Midbrain (tissue), 1 donor: ENCODE results near the gene GAB2.
"Not testable (repeated sequence)": the region's sequence is repeated elsewhere in the genome, so short reads cannot be mapped to it uniquely, and the experiment has no call there.

Experiments
- DNase-seq: peaks from one replicate; lab custom pipeline; 2025; lab: John Stamatoyannopoulos, UW

The GAB2 gene

DNA sequence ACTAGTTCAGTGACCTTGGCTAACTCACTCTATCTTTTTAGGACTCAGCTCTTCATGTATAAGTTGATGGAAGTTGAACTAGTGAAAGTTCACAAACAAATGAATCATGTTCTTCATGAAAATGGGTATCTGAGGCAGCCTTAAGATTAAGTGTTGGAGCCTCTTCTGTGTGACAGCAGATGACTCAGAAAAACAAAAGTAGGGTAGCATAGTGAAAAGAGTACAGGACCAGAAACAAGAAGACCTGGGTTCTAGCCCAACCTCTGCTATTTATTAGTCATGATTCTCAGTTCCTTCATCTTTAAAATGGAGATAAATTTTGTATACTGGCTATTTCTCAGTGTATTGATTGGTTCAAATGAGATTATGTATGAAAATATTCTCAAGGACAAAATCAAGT, 168.7 kb downstream of the GAB2 start:
- DNase-seq = no peak

- DNase-seq = no peak
Measured at GRCh38 chr11:78248191-78248590, 169.4 kb downstream of the GAB2 start.

- no peak for DNase-seq
Measured at GRCh38 chr11:78244546-78245255, 172.9 kb downstream of the GAB2 start.

DNA sequence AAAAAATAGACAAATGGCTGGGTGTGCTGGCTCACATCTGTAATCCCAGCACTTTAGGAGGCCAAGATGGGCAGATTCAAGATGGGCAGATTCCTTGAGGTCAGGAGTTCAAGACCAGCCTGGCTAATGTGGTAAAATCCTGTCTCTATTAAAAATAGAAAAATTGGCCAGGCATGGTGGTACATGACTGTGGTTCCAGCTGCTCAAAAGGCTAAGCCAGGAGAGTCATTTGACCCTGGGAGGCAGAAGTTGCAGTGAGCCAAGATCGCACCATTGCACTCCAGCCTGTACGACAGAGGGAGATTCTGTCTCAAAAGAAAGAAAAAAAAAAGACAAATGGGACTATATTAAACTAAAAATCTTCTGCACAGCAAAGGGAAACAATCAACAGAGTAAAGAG, 173.5 kb downstream of the GAB2 start:
- no peak for DNase-seq

GRCh38 chr11:78241475-78241874, 176.1 kb downstream of the GAB2 start:
- DNase-seq = no peak

GRCh38 chr11:78239781-78240180, 177.8 kb downstream of the GAB2 start:
- no peak for DNase-seq

DNA sequence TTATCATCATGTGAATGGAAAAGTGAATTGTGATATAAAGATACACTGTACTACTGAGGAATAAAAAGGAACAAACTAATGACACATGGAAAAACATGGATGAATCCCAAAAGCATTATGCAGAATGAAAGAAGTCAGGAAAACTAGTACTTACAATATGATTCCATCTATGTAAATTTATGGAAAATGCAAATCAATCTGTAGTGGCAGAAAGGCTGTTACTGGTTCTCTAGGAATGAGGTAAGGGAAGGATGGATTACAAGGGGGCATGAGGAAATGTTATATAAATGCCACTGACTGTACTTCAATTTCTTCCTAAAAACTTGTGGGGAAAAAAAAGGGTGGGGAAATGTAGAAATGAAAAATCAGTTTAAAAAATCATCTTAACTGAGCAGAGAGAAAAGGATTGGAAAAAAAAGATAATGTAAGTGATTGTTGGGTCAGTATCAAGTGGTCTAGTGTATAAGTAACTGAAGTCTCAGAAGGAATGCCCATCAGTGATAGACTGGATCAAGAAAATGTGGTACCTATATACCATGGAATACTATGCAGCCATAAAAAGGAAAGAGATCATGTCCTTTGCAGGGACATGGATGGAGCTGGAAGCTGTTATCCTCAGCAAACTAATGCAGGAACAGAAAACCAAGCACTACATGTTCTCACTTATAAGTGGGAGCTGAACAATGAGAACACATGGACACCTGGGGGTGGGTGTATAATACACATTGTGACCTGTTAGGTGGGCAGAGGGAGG, 180.2 kb downstream of the GAB2 start:
- no peak for DNase-seq

DNA sequence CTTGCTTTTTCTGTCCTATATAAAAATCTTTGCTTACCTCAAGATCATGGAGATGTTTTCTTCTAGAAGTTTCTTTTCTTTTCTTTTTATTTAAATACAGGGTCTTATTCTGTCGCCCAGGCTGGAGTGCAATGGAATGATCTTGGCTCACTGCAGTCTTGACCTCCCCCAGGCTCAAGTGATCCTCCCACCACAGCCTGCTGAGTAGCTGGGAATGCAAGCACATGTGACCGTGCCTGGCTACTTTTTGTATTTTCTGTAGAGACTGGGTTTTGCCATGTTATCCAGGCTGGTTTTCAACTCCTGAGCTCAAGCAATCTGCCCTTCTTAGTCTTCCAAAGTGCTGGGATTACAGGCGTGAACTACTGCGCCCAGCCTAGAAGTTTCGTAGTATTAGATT, 183.6 kb downstream of the GAB2 start:
- no peak for DNase-seq

DNA sequence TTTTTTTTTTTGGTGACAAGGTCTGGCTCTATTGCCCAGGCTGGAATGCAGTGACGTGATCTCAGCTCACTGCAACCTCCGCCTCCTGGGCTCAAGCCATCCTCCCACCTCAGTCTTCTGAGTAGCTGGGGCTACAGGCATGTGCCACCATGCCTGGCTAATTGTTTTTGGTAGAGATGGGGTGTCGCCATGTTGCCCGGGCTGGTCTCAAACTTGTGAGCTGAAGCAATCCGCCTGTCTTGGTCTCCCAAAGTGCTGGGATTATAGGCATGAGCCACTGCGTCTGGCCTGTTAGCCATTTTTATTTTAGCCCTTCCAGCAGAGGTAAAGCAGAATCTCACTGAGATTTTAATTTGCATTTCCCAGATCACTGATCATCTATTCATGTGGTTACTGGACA, 184.6 kb downstream of the GAB2 start:
- not testable (repeated sequence) for DNase-seq

DNA sequence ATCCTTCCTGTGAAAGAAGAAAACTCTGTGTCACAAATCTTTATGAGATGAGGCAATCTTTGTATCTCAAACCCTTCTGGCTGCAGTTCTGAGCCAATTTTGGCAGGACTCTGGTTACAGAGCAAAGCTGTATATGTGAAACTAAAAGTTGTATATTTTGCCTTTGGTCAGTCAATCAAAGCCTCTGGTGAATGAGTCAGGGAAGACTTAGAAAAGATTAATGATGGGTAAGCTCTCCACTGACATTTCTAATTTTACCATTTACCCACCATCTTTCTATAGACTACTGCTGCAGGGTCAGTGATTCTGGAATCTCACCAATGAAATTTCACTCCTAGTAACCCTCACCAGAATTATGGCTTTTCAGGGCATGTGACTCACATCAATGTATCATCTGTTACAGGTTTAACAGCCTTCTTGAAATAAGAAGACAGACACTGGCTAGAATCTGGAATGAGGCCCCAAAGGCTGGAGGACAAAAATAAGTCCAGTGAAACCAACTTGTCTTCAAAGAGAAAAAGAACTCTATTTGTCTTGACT, 185.6 kb downstream of the GAB2 start:
- no peak for DNase-seq

GRCh38 chr11:78230161-78230877, 187.3 kb downstream of the GAB2 start:
- DNase-seq = no peak

DNA sequence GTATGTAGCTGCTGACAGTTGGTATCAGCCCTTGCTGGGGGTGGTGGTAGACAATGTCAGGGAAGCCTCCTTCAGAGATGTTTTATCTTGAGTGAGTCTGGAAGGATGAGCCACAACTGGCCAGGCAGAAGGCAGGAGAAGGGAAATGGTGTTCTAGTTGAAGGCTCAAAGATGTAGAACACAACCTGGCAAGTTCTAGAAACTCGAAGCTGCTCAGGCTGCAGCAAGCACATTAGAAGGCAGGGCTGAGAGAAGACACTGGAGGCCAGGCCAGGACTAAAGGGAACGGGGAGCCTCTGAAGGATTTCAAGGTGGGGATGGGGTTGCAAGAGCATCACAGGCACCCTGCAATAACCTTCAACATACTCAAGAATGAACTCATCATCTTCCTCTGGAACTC, 188.5 kb downstream of the GAB2 start:
- DNase-seq = no peak

DNA sequence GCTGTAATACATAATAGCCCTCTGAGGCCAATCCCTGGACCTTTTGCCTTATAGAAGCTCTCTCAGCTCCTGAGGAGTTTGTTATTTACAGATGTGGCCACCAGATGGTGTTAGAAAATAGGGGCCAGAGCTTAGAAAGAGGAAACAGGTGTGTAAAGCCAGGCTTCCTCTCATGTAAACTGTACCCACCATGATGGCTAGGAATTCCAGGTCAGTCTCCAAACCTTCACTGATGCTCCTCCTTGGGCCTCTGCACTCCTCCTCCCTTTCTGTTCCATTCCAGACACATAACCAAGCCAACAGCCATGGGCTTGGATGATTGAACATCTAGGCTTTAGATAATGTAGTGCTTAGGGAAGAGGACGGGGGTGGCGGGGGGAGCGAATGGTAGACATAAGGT, 189.2 kb downstream of the GAB2 start:
- peak; percentile 77 for DNase-seq

DNA sequence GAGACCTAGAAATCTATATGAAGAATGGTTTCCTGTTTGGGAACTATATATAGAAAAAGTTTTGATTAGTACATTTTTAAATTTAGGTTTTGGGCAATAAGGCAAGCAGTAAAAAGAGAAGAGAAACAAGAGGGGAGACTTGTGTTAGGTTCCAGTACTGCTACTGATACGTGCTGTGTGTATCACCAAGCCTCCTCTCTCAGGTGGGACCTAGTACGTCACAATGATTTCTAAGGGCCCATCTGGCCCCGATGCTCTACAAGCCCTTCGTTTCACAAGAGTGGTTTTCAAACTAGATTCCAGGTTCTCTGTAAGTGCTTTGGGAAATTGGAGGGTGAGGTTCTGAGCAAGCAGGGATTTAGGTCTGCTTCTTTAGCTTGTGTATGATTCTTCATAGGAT, 189.7 kb downstream of the GAB2 start:
- no peak for DNase-seq

- DNase-seq = no peak
Measured at GRCh38 chr11:78226684-78227680, 190.6 kb downstream of the GAB2 start.

DNA sequence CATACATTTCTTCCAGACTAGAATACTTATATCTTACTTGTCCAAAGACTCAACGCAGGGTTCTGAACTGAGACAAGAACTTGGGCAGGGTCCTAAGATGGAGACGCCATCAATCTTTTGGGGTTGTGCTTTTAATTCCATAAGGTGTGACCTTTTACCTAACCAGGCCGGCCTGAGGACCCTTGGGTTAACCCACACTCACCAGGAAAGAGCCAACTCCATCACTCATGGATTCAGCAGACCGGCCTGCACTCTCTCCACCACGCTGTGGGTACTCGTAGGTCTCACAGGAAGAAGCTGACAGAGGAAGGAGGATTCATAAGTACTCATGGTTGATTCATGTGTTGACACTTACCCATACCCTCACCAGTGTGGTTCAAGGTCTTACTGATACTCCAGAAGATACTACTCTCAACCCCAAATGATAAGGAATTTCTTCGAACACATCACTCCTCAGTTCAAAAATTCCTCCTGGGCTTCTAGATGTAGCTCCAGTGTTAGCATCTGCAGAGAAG, 192.7 kb downstream of the GAB2 start:
- DNase-seq = no peak

- DNase-seq = no peak
Measured at GRCh38 chr11:78224506-78224905, 193.1 kb downstream of the GAB2 start.

- no peak for DNase-seq
Measured at GRCh38 chr11:78223320-78223954, 194.2 kb downstream of the GAB2 start.

DNA sequence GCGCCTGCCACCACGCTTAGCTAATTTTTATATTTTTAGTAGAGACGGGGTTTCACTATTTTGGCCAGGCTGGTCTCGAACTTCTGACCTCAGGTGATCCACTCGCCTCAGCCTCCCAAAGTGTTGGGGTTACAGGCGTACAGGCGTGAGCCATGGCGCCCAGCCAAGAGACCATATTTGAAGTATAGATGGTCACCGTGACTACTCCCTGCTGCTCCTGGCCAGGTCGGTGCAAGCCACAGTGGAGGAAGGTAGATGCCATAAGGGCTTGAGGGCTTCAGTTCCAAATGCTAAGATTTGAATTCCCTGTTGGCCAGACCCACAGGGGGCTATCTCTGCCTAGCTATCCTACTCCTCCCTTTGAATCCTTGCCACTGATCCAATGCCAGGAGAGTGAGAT, 194.9 kb downstream of the GAB2 start:
- DNase-seq = not testable (repeated sequence)

GRCh38 chr11:78221396-78222315, 196.0 kb downstream of the GAB2 start:
- no peak for DNase-seq
